HCT116 (cell line): Measurements from ENCODE around the gene PRKCZ.

Experiments
- CBX3 ChIP-seq: IDR thresholded peaks from 2 replicates; pipeline ENCODE4 v1.6.1; 2012; ENCODE audit warnings: low read depth
- CEBPB ChIP-seq: IDR thresholded peaks from 2 replicates; pipeline ENCODE4 v1.6.1; 2012; ENCODE audit warnings: low read depth
- CTCF ChIP-seq, 3 experiments: fragments of 200-600 bp in 1 of 3; sonication (generic) in 1 of 3; IDR thresholded peaks in 2 of 3; conservative IDR thresholded peaks in 1 of 3; 2 replicates each; pipeline ENCODE4 v1.5.1; 2012 to 2017; ENCODE audit warnings: low read depth in 2 of 3, low read length in 2 of 3, antibody characterized with exemption in 1 of 3, borderline replicate concordance in 1 of 3, control low read depth in 1 of 3, mild to moderate bottlenecking in 1 of 3, mixed read lengths in 1 of 3, mixed run types in 1 of 3, moderate library complexity in 1 of 3; ENCODE audit not compliant: insufficient read depth in 1 of 3
- EGR1 ChIP-seq: IDR thresholded peaks from 2 replicates; pipeline ENCODE4 v1.6.1; 2012; ENCODE audit warnings: low read depth
- EZH2 ChIP-seq: fragments of 200-600 bp; sonication (generic); IDR thresholded peaks from 2 replicates; pipeline ENCODE4 v1.6.1; 2017; ENCODE audit warnings: antibody characterized with exemption, mixed run types
- FOSL1 ChIP-seq: IDR thresholded peaks from 2 replicates; pipeline ENCODE4 v1.6.1; 2012; ENCODE audit warnings: low read depth
- POLR2A ChIP-seq: IDR thresholded peaks from 2 replicates; pipeline ENCODE4 v1.7.0; 2011; ENCODE audit warnings: borderline replicate concordance; ENCODE audit not compliant: insufficient read depth, insufficient read length; ENCODE audit errors: extremely low read depth
- POLR2AphosphoS5 ChIP-seq: IDR thresholded peaks from 2 replicates; pipeline ENCODE4 v1.6.1; 2011; ENCODE audit warnings: mild to moderate bottlenecking, low read depth, low read length, moderate library complexity
- RAD21 ChIP-seq: IDR thresholded peaks from 2 replicates; pipeline ENCODE4 v1.6.1; 2012; ENCODE audit warnings: low read depth, mild to moderate bottlenecking
- REST ChIP-seq: IDR thresholded peaks from 2 replicates; pipeline ENCODE4 v1.6.1; 2012; ENCODE audit warnings: low read depth
- YY1 ChIP-seq: IDR thresholded peaks from 2 replicates; pipeline ENCODE4 v1.6.1; 2011; ENCODE audit warnings: low read length, low read depth, moderate library complexity, mild to moderate bottlenecking; ENCODE audit not compliant: insufficient replicate concordance; ENCODE audit errors: extremely low read depth
- ZBTB33 ChIP-seq: IDR thresholded peaks from 2 replicates; pipeline ENCODE4 v1.6.1; 2011; ENCODE audit warnings: mild to moderate bottlenecking, low read length, moderate library complexity; ENCODE audit not compliant: insufficient replicate concordance; ENCODE audit errors: extremely low read depth

- TF ChIP-seq CTCF (IDR thresholded peaks at IDR 0.05 in 2 of 3, conservative IDR thresholded peaks at IDR 0.05 in 1 of 3; ENCODE audit: borderline replicate concordance in 1 of 3, insufficient read depth in 1 of 3, low read depth in 2 of 3, low read length in 2 of 3) (no peak), EZH2 (no peak), FOSL1 (no peak), ZBTB33 (no peak), CBX3 (no peak), EGR1 (no peak), CEBPB (no peak), RAD21 (no peak), POLR2AphosphoS5 (no peak), POLR2A (no peak), REST (no peak), YY1 (no peak)
These were observed 183.3 kb downstream of the PRKCZ start for GRCh38 chr1:2233468-2233867.
